Kidney epithelial cell (primary cell): ENCODE measurements around the gene CR1L. TPM values are rescaled to one million over a fixed set of nuclear protein-coding genes. Genes with fewer than 3 reads are reported as not detected.
"Not testable (repeated sequence)": the region's sequence is repeated elsewhere in the genome, so short reads cannot be mapped to it uniquely, and the experiment has no call there.

ENCODE experiments used
- DNase-seq: peaks from one replicate; pipeline ENCODE4 v3.0.0-alpha.2; 2010; ENCODE audit warnings: low read depth
- H3K27me3 ChIP-seq: 2 replicates; pipeline ENCODE4 v1.6.0; 2011; ENCODE audit warnings: low read length; ENCODE audit not compliant: control insufficient read depth, insufficient read depth
- H3K36me3 ChIP-seq: 2 replicates; pipeline ENCODE4 v1.5.1; 2011; ENCODE audit warnings: low read length; ENCODE audit not compliant: control insufficient read depth, insufficient read depth
- H3K4me3 ChIP-seq: 2 replicates; pipeline ENCODE4 v1.5.1; 2011; ENCODE audit warnings: low read depth, mild to moderate bottlenecking, control low read depth, low read length
- CTCF ChIP-seq: IDR thresholded peaks from 2 replicates; pipeline ENCODE4 v1.5.1; 2011; ENCODE audit warnings: mild to moderate bottlenecking, moderate library complexity, low read length, control low read depth, inconsistent platforms; ENCODE audit not compliant: insufficient read depth, poor library complexity, severe bottlenecking
- total RNA-seq: library from RNA; depleted of rRNA; stranded (reverse); fragments of >200 nt; gene quantifications from 2 replicates; pipeline ENCODE4 v1.2.3, GENCODE V29; 2015

CR1L gene
- total RNA-seq, 1 donor from 2014 or later, result not detected

- TF ChIP-seq CTCF, result no peak
- Histone ChIP-seq H3K36me3 (no peaks in the 10 kb centered on the region), H3K4me3 (no peak overlapping the region), H3K27me3 (no peaks in the 10 kb centered on the region)
- DNase-seq, result no peak
Observed at GRCh38 chr1:207631137-207631536, 13.8 kb upstream of the CR1L start.

DNA sequence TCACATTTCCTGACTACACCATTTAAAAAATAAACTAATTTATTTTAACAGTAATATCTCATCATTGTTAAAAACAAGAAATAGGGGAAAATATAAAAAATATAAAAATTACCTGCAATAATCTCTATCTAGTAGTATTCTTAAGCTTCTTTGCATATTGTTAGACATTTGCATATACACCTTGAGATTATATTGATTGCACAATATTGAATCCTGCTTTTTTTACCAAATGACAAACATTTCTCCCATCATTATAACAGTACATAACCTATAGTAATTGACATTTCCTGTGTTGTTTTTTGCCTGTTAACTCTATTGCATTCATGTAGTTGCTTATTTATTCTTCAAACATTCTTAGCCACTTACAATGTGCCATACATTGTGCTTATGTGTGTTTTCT lies 11.7 kb upstream of the CR1L start:
- no peaks in the 10 kb centered on the region for H3K27me3 ChIP-seq
- H3K4me3 ChIP-seq, result no peak overlapping the region
- no peaks in the 10 kb centered on the region for H3K36me3 ChIP-seq
- no peak for TF ChIP-seq CTCF
- DNase-seq, result no peak

DNA sequence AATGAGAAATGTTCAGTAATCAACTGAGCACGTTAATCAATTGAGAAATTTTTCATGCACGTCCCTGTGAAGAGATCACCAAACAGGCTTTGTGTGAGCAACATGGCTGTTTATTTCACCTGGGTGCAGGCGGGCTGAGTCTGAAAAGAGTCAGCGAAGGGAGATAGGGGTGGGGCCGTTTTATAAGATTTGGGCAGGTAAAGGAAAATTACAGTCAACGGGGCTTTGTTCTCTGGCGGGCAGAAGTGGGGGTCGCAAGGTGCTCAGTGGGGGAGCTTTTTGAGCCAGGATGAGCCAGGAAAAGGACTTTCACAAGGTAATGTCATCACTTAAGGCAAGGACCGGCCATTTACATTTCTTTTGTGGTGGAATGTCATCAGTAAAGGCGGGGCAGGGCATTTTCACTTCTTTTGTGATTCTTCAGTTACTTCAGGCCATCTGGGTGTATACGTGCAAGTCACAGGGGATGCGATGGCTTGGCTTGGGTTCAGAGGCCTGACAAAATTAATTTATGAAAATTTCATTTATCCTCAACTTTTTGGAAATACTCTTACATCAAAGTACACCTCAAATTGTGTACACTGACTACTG lies 11.1 kb upstream of the CR1L start:
- not testable (repeated sequence) for H3K27me3 ChIP-seq

GRCh38 chr1:207634293-207634692 lies 10.6 kb upstream of the CR1L start:
- not testable (repeated sequence) for H3K36me3 ChIP-seq, H3K27me3 ChIP-seq, H3K4me3 ChIP-seq, DNase-seq

More for the DNA sequence above, 11.1 kb upstream of the CR1L start:
- not testable (repeated sequence) for DNase-seq, H3K4me3 ChIP-seq, H3K36me3 ChIP-seq

DNA sequence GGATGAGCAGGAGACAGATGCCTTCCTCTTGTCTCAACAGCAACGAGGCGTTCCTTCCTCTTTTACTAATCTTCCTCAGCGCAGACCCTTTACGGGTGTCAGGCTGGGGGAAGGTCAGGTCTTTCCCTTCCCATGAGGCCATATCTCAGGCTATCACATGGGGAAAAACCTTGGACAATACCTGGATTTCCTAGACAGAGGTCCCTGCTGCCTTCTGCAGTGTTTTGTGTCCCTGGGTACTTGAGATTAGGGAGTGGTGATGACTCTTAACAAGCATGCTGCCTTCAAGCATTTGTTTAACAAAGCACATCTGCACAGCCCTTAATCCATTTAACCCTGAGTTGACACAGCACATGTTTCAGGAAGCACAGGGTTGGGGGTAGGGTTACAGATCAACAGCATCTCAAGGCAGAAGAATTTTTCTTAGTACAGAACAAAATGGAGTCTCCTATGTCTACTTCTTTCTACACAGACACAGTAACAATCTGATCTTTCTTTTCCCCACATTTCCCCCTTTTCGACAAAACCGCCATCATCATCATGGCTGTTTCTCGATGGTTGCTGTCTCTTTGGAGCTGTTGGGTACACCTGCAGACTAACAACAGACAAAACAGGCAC lies 9.3 kb upstream of the CR1L start:
- H3K36me3 ChIP-seq, H3K27me3 ChIP-seq, DNase-seq, H3K4me3 ChIP-seq: not testable (repeated sequence)

DNA sequence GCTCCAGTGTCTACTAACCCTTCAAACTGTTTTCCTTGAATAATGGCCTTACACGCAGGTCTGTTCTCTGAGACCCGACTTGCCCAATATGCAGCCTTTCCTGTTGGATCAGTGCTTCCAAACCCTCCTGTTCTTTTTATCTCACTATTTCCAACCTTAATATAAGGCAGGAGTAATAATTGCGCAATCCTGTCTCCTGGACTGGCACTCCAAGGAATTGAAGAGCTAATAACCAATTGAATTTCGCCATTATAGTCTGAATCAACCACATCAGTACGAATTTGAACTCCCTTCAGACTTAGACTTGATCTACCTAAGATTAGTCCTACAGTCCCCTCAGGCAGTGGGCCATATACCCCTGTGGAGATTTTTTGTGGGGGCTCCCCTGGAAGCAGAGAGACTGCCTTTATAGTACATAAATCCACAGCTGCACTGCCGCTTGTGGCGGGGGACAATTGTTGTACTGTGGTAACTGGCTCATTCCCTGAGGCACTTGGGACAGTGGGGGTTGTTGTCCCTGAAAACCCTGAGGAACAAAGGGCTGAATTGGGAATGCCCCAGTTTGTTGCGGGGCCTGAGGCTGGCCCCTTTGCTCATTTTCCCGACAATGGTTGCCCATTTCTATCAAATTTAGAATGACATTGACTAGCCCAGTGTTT lies 6.3 kb upstream of the CR1L start:
- H3K4me3 ChIP-seq, result not testable (repeated sequence)

GRCh38 chr1:207639362-207639761 lies 5.6 kb upstream of the CR1L start:
- H3K36me3 ChIP-seq, H3K4me3 ChIP-seq, H3K27me3 ChIP-seq, DNase-seq: not testable (repeated sequence)

More for the DNA sequence above, 6.3 kb upstream of the CR1L start:
- not testable (repeated sequence) for H3K27me3 ChIP-seq, DNase-seq, H3K36me3 ChIP-seq

GRCh38 chr1:207644166-207644851 lies 624 bp upstream of the CR1L start:
- peaks cover 8% of the 10 kb centered on the region for H3K27me3 ChIP-seq
- no peak for DNase-seq

More at GRCh38 chr1:207644166-207644851, 624 bp upstream of the CR1L start:
- H3K36me3 ChIP-seq, result no peaks in the 10 kb centered on the region
- no peak for TF ChIP-seq CTCF
- H3K4me3 ChIP-seq, result peak overlapping the region; percentile 62
